ENCODE data around the gene CEP295NL.

DNA sequence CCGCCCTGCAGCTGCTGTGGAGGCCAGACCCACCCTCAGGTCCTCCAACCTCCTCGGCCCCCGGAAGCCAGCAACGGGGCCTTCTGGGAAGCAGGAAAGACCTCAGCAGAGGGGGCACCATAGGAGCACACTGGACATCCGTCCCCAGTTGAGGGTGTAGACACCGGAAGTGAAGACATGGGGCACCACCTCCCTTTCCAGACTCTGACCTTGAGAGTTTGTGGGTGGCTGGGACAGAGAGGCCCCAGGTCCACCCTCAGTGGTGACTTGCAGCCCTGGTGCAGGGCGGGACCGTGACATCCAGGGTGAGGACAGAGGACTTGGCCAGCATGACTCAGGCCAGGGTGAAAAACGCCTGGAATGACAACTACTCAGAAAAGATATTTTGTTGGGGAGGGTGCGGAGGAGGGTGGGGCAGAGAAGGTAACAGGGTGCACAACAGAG lies 19.9 kb downstream of the CEP295NL start:
- TF ChIP-seq POLR2A (IDR thresholded peaks at IDR 0.05) (no peak), POLR2AphosphoS5 (IDR thresholded peaks at IDR 0.05; ENCODE audit: insufficient read depth in 1 of 2, low read depth in 1 of 2) (peak in 1 of 2 donors; percentile 42)
- TF ChIP-seq, protein P1, sequence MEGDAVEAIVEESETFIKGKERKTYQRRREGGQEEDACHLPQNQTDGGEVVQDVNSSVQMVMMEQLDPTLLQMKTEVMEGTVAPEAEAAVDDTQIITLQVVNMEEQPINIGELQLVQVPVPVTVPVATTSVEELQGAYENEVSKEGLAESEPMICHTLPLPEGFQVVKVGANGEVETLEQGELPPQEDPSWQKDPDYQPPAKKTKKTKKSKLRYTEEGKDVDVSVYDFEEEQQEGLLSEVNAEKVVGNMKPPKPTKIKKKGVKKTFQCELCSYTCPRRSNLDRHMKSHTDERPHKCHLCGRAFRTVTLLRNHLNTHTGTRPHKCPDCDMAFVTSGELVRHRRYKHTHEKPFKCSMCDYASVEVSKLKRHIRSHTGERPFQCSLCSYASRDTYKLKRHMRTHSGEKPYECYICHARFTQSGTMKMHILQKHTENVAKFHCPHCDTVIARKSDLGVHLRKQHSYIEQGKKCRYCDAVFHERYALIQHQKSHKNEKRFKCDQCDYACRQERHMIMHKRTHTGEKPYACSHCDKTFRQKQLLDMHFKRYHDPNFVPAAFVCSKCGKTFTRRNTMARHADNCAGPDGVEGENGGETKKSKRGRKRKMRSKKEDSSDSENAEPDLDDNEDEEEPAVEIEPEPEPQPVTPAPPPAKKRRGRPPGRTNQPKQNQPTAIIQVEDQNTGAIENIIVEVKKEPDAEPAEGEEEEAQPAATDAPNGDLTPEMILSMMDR (IDR thresholded peaks at IDR 0.05), result no peak

All from vagina (tissue), 2 donors.